ENCODE measurements around the gene NDUFS6. TPM values are rescaled to one million over a fixed set of nuclear protein-coding genes. Genes with fewer than 3 reads are reported as not detected.

The NDUFS6 gene
- total RNA-seq, 1 experiment from 2014 or later, result 134 TPM

DNA sequence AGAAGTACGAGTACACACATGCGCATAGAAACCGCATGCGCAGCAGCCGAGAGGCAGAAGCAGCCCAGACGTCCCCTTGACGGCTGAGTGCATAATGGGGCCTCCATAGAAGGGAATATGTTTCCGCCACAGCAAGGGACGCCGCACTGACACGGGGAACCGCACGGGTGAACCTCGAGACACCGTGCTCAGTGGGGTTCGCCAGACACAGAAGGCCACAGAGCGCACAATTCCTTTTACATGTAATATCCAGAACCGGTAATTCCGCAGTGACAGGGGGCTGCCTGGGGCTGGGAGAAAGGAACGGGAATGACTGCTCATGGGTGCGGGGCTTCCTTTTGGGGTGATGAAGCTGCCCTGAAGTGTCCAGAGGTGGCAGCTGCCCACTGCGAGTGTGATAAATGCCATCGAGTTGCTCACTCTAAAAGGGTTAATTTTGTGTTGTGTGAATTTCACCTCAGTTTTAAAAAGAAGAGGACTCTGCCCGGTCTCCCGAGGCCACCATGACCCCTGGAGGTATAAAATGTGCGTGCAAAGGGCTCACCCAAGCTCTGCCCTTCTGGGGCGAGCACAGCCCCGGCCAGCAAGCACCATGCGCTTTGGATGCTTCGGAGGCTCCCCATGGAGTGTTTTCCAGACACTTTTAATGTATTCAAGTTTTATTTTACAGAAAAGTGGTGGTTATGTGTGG is 31.3 kb upstream of the NDUFS6 start:
- Histone ChIP-seq H3K9me3 (replicated peaks) (0 out of 2 replicates have a peak, but pooled peaks cover 3% of the 10 kb centered on the region), H3K36me3 (no peaks in the 10 kb centered on the region), H3K4me1 (replicated peaks) (peaks cover 5% of the 10 kb centered on the region), H3K27me3 (replicated peaks) (peaks cover 66% of the 10 kb centered on the region), H3K4me3 (no peak overlapping the region), H3K27ac (no peak overlapping the region)
- no peak for DNase-seq (ENCODE audit: low read depth in 1 of 2, low spot score in 2 of 2)

DNA sequence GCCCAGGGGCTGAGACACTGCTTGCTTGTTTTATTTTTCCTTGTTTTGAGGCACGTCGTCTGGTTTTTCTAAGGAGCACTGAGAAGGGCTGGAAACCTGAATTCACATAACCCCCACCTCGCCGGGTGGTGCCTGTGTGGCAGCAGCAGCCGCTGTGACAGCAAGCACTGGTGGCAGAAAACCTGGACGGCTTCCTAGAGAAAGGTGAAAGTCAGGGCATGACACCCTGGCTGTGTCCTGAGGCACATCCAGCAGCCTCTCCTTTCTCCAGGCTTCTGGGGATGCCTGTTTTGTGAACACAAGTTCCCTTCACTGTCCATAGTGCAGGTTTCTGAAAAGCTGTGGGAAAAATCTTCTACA is 30.8 kb upstream of the NDUFS6 start:
- H3K9me3 ChIP-seq (replicated peaks), result 0 out of 2 replicates have a peak, but pooled peaks cover 1% of the 10 kb centered on the region
- H3K27me3 ChIP-seq (replicated peaks), result peaks cover 60% of the 10 kb centered on the region
- H3K4me1 ChIP-seq (replicated peaks), result no peaks in the 10 kb centered on the region; the same call in 1 of the 2 replicates
- no peak overlapping the region for H3K4me3 ChIP-seq
- no peaks in the 10 kb centered on the region for H3K36me3 ChIP-seq
- DNase-seq (ENCODE audit: low read depth in 1 of 2, low spot score in 2 of 2), result no peak
- H3K27ac ChIP-seq, result no peak overlapping the region

DNA sequence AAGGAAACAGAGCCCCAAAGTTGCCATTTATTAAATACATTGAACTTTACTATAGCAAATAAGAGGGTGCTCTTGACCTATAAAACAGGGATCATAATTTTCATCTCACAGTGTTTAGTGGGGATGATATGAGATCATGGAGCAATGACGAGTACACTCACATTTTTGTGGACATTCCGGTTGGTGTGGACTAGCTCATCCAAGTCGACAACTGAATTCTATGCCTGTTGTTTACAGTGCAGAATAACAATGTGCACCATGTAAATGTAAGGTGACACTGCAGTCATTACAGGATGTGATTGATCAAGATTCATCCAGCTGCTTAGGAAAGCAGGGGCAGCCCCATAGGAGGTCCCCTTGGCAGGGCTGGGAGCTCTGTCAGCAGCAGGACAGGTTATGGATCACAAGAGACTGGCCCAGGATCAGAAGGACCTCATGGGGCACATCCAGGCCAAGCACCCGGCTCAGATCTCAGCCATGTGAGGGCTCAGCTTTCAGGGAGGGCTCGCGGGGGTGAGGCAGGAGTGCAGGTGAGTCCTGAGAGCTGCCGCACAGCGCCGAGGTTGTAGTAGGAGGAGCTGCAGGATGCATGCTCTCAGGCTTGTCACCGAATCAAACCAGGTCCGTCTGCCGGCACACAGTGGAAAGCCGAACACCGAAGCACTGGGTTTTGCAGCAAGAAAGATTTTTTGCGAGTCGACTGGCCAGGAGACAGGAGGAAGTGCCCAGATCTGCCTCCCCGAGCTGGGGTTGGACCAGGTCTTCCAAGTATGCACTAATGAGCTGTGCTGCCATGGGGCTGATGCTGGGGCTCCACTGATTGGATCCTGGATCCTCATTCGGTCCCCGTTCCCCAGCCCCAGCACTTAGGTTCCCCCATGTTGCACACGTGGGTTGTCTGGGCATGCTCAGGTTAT is 29.8 kb upstream of the NDUFS6 start:
- H3K36me3 ChIP-seq, result no peaks in the 10 kb centered on the region
- no peak overlapping the region for H3K4me3 ChIP-seq
- H3K9me3 ChIP-seq (replicated peaks), result no peaks in the 10 kb centered on the region
- H3K27me3 ChIP-seq (replicated peaks), result peaks cover 53% of the 10 kb centered on the region
- H3K4me1 ChIP-seq (replicated peaks), result no peaks in the 10 kb centered on the region
- DNase-seq (ENCODE audit: low read depth in 1 of 2, low spot score in 2 of 2), result no peak
- no peak overlapping the region for H3K27ac ChIP-seq

DNA sequence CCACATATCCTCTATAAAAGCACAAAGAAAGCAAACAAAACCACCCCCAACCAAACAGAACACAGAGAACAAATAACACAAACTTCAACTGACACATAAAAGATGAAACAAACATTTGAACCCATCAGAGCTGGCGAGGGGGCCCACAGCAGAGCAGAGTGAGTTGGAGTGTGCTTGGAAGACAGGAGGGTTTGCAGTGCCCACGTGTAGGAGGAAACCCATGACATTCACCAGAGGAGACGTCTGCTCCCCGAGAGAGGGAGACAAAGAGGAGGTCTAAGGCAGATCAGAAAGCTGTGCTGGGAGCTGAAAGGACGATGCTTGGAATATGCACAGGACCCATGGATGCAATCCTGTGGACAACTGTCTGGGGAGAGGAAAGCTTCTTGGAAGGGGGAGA is 28.6 kb upstream of the NDUFS6 start:
- no peak overlapping the region for H3K4me3 ChIP-seq
- H3K27ac ChIP-seq, result no peak overlapping the region
- no peaks in the 10 kb centered on the region for H3K4me1 ChIP-seq (replicated peaks)
- H3K36me3 ChIP-seq, result no peaks in the 10 kb centered on the region
- H3K27me3 ChIP-seq (replicated peaks), result peaks cover 42% of the 10 kb centered on the region
- peak in 1 of 2 experiments; percentile 28 for DNase-seq (ENCODE audit: low read depth in 1 of 2, low spot score in 2 of 2)
- no peaks in the 10 kb centered on the region for H3K9me3 ChIP-seq (replicated peaks)

DNA sequence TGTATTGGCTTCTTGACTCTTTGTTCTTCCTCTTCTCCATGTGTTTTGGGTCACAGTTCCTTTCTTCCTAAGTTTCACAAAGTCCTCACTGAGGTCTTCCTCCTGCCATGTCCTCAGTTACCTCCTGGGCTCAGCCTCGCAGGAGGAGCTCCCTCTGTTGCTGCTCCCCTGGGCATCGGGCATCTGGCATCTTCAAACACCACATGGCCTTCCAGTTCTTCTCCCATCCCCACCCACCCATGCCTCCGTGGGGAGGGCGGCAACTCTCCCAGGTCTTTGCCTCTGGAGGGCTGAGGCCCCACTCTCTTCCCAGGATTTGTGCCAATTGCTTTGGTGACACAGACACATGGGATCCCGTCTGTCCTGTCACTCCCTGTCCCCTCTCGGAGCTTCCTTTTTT is 24.4 kb upstream of the NDUFS6 start:
- DNase-seq (ENCODE audit: low read depth in 1 of 2, low spot score in 2 of 2), result no peak
- no peaks in the 10 kb centered on the region for H3K36me3 ChIP-seq
- H3K4me3 ChIP-seq, result no peak overlapping the region
- no peaks in the 10 kb centered on the region for H3K9me3 ChIP-seq (replicated peaks)
- no peak overlapping the region for H3K27ac ChIP-seq
- H3K27me3 ChIP-seq (replicated peaks), result peaks cover 16% of the 10 kb centered on the region
- no peaks in the 10 kb centered on the region for H3K4me1 ChIP-seq (replicated peaks)

DNA sequence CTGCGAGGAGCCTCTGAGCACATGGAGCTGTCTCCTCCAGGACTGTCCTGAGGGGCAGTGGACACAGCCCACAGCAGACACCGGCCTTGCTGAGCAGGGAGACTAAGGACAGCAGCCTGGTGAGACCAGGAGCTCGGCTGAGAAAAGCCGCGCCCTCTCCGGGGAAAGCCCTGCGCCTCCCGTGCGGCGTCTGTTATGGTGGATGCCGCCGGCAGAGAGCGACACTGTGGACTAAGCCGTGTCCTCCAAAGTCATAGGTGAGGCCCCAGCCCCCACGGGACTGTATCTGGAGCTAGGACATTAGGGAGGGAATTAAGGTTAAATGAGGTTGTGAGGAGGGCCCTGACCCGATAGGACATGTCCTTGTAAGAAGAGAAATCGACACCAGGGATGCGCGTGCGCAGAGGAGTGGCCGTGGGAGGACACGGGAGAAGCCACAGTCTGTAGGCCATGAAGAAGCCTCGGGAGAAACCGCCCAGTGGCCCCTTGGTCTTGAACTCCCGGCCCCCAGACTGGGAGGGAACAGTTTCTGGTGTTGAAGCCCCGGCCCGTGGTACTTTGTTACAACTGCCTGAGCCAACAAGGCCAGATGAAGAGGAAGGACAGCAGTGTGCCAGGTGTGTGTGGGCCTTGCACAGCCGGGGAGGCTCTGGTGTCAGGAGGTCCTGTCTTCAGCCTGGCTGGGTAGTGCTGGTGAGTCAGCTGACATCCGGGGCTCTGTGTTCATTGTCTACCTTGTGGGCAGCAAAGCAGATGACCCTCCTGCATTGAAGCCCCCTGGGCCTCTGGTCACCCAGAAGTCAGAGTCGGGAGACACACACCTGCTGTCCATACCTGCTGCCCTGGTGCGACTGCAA is 23.7 kb upstream of the NDUFS6 start:
- H3K4me1 ChIP-seq (replicated peaks), result no peaks in the 10 kb centered on the region
- no peak overlapping the region for H3K27ac ChIP-seq
- H3K9me3 ChIP-seq (replicated peaks), result no peaks in the 10 kb centered on the region; the same call in 1 of the 2 replicates
- no peak for DNase-seq (ENCODE audit: low read depth in 1 of 2, low spot score in 2 of 2)
- H3K27me3 ChIP-seq (replicated peaks), result peaks cover 9% of the 10 kb centered on the region
- H3K4me3 ChIP-seq, result no peak overlapping the region
- no peaks in the 10 kb centered on the region for H3K36me3 ChIP-seq

DNA sequence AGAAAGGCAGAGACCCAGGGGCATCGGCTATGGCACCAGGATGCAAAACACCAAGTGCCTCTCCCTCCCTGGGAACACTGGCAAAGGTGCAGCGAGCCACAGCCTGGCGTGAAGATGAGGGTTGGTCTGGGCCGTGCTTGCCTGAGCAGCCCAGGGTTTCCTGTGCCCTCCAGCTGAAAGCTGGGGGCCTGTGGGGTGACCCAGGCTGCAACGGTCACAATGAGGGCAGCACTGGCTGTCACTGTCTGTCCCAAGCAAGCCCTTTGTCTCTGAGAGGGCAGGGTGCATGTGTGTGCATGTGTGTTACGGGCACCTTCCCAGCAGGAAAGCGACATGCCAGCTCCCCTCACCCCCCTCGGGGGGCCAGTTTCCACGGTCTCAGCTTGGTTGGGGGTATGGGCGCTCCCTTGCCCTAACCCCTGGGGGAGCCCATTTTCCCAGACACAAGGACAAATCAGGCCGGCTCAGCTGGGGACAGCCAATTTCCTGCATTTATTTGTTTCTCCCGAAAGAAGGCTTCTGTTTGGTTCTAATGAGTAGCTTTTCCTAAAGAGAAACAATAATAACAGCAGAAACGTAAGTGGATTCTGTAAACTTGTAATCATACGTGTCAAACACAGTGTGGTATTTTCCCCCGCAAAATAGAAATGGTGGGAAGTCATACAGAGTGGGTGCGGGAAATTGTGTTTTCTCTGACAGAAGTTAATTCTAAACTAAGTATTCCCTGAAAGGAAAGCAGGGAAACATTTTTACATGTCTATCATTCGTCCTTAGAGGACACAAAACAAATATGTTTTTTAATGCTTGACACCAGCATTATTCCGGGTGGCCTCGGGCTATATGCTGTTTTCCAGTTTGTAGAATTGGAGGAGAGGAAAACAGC is 22.8 kb upstream of the NDUFS6 start:
- DNase-seq (ENCODE audit: low read depth in 1 of 2, low spot score in 2 of 2), result no peak
- Histone ChIP-seq H3K4me1 (replicated peaks) (no peaks in the 10 kb centered on the region), H3K27me3 (replicated peaks) (peaks cover 4% of the 10 kb centered on the region), H3K36me3 (no peaks in the 10 kb centered on the region), H3K4me3 (no peak overlapping the region), H3K27ac (no peak overlapping the region), H3K9me3 (replicated peaks) (no peaks in the 10 kb centered on the region; the same call in 1 of the 2 replicates)

DNA sequence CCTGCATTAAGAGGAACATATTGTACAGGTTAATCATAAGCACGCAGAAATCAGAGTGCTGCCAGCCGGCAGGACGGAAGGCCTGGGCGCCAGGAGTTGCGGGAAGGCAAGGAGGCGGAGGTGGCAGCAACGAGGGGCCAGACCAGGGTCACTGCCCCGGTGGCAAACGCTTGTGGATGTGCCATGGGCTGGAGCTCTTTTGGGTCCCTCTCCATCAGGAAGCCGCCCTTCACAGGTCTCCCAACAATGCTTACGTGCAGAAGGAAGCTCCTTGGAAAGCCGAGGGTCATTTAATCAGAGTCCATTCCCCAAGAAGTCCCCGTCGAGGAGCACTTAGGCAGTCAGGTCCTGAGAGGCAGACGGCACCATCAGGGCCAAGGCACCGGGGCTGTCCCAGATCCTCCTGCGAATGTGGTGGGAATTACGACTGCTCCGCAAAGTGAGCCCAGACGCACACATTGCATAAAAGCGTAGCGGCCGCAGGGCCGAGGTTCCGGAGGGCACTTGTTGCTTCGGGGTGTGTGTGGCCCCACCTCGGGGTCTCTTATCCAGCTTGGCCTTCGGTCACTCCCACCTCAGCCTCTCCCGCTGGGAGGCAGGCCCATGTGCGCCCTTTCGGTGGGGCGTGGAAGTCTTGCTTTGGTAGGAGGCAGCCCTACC is 22.1 kb upstream of the NDUFS6 start:
- H3K27ac ChIP-seq, result no peak overlapping the region
- no peaks in the 10 kb centered on the region for H3K36me3 ChIP-seq
- no peak for DNase-seq (ENCODE audit: low read depth in 1 of 2, low spot score in 2 of 2)
- H3K4me3 ChIP-seq, result no peak overlapping the region
- H3K27me3 ChIP-seq (replicated peaks), result peaks cover 4% of the 10 kb centered on the region
- H3K4me1 ChIP-seq (replicated peaks), result no peaks in the 10 kb centered on the region
- H3K9me3 ChIP-seq (replicated peaks), result no peaks in the 10 kb centered on the region; the same call in 1 of the 2 replicates

DNA sequence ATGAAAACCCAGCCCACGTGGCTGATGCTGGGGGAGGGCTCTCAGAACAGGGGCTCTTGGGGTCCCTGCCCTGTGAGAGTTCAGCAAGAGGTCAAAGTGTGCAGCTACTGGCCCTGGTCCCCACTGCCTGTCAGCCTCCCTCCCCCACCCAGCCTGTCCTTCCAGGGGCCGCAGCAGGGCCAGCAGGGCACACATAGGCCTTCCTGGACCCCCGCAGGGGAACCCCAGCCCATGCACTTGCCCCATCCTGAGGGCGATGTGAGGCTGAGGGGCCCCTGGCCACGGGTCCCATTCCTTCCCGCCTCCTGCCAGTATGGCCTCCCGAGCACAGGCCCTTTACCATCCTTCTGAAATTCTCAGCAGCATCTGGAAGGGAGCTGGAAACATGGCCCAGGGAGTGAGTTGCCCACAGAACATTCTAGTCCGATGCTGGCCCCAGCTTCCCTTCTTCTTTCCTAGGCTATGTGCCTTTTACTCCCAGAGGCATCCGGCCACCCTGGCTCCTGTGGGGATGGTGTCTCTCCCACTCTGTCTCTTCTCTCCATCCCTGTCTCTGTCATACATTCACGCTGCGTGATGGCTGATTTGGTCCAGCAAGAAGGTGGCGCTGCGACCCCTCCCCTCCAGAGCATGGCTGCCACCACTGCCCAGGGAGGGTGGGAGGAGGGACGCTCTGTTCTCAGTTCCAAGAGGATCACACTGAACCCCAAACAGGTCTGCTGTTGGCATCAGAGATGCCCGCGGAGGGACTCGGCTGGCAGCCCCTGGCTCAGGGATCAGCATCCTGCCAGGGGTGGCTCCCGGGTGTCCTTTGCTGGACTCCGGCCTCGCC is 21.2 kb upstream of the NDUFS6 start:
- H3K27me3 ChIP-seq (replicated peaks), result peaks cover 4% of the 10 kb centered on the region
- no peaks in the 10 kb centered on the region for H3K36me3 ChIP-seq
- no peak overlapping the region for H3K27ac ChIP-seq
- H3K4me3 ChIP-seq, result no peak overlapping the region
- H3K9me3 ChIP-seq (replicated peaks), result no peaks in the 10 kb centered on the region; the same call in 1 of the 2 replicates
- DNase-seq (ENCODE audit: low read depth in 1 of 2, low spot score in 2 of 2), result no peak
- H3K4me1 ChIP-seq (replicated peaks), result no peaks in the 10 kb centered on the region

DNA sequence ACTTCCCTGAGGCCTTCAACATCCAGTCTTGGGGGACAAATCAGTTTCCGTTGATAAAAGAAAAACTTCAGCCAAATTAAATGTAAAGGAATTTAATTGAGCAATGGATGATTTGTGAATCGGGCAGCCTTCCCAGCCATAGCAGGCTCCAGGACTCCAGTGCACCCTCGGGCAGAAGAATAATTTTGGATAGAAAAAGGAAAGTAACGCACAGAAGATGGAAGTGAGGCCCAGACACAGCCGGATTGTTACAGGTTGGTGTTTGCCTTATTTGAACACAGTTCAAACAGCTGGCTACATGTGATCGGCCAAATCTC is 20.6 kb upstream of the NDUFS6 start:
- no peaks in the 10 kb centered on the region; the same call in 1 of the 2 replicates for H3K9me3 ChIP-seq (replicated peaks)
- no peaks in the 10 kb centered on the region for H3K4me1 ChIP-seq (replicated peaks)
- H3K4me3 ChIP-seq, result no peak overlapping the region
- no peak for DNase-seq (ENCODE audit: low read depth in 1 of 2, low spot score in 2 of 2)
- peaks cover 4% of the 10 kb centered on the region for H3K27me3 ChIP-seq (replicated peaks)
- H3K27ac ChIP-seq, result no peak overlapping the region
- H3K36me3 ChIP-seq, result no peaks in the 10 kb centered on the region

DNA sequence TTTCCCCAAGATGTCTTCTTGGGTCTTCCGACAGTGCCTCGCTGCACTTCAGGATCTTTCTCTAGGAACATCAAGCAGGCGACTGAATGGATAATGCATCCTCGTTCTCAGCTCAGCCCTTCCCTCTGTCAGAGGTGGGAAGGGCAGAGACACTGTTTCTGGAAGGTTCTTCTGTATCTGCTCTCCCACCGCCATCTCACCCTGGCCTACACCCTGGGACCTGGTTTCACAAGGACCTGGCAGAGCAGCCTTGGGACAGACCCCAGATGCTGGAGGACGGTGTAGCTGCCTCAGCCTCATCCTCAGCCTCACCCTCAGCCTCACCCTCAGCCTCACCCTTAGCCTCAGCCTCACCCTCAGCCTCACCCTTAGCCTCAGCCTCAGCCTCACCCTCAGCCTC is 20.1 kb upstream of the NDUFS6 start:
- Histone ChIP-seq H3K27ac (no peak overlapping the region), H3K9me3 (replicated peaks) (no peaks in the 10 kb centered on the region; the same call in 1 of the 2 replicates), H3K4me1 (replicated peaks) (no peaks in the 10 kb centered on the region), H3K36me3 (no peaks in the 10 kb centered on the region), H3K4me3 (no peak overlapping the region), H3K27me3 (replicated peaks) (peaks cover 4% of the 10 kb centered on the region)
- no peak for DNase-seq (ENCODE audit: low read depth in 1 of 2, low spot score in 2 of 2)
